GM19351 (cell line): ENCODE data around the gene CIAPIN1.
A peak's percentile ranks its signal among the peaks of the same experiment; 100 is the strongest.

Experiments used
- ATAC-seq: cut with Tn5 transposase; IDR thresholded peaks from one replicate; pipeline ENCODE4 v1.9.1; 2021; ENCODE audit warnings: mild to moderate bottlenecking, moderate library complexity; ENCODE audit not compliant: unreplicated experiment

CIAPIN1 gene

DNA sequence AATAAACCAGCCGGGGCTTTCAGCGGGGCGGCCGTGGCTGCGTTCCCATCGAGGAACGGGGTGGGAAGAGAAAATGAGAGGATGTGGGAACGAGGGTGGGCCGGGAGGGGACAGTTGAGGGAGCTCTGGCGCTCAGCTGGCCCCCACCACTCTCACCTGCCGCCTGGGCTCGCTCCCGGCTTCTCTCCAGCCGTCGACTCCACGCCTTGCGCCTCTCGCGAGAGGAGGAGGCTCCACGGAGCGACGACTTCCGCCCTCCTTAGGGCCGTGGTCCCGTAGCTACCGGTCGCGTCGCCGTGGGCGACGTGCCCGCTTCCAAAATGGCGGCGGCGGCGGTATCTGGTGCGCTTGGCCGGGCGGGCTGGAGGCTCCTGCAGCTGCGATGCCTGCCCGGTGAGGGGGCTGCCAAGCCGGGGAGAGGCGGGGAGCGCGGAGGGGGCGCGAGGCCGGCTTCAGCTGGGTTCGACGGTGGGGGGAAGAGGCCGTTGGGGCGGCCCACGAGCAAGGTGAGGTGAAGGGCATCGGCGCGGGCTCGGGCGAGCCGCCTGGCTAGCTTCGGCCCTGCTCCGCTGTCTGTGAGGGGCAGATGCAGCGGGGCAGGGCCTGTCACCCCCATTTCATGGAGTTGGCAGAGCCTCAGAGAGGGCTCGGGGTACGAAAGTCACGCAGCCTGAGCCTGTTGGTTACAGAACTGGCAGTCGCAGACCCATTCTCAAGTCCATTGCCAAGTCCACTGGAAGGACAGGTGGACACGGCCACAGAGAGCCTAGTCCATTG is at the start of gene CIAPIN1, which contains the start of gene COQ9:
Gene CIAPIN1 (minus strand): TSS at position 200 of the 777 bp plus-strand sequence. CDS start 6,457 bp downstream, outside the sequence.
Gene COQ9 (plus strand): TSS at position 294 of the 777 bp plus-strand sequence. CDS start 27 bp downstream, at position 321.
- ATAC-seq, result peak; percentile 99

DNA sequence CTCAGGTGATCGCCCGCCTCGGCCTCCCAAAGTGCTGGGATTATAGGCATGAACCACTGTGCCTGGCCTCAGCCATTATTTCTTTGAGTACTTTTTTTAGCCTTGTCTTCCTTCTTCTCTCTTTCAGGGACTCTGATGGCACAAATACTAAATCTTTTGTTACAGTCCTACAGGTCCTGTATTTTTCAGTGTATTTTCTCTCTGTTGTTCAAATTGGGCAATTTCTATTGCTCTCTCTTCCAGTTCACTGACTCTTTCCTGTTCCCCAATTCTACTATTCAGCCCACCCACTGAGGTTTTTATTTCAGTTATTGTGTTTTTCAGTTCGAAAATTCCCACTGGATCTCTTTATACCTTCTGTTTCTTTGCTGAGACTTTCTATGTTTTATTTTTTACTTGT is 46.6 kb upstream of the CIAPIN1 start:
- ATAC-seq, result no peak

DNA sequence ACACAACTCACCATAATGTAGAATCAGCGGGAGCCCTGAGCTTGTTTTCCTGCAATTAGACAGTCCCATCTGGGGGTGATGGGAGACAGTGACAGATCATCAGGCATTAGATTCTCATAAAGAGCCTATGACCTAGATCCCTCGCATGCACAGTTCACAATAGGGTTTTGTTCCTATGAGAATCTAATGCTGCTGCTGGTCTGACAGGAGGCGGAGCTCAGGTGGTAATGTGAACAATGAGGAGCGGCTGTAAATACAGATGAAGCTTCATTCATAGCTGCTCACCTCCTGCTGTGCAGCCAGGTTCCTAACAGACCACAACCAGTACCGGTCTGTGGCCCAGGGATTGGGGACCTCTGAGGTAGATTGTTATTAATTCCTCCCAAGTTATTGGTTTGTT is 42.0 kb upstream of the CIAPIN1 start:
- no peak for ATAC-seq

DNA sequence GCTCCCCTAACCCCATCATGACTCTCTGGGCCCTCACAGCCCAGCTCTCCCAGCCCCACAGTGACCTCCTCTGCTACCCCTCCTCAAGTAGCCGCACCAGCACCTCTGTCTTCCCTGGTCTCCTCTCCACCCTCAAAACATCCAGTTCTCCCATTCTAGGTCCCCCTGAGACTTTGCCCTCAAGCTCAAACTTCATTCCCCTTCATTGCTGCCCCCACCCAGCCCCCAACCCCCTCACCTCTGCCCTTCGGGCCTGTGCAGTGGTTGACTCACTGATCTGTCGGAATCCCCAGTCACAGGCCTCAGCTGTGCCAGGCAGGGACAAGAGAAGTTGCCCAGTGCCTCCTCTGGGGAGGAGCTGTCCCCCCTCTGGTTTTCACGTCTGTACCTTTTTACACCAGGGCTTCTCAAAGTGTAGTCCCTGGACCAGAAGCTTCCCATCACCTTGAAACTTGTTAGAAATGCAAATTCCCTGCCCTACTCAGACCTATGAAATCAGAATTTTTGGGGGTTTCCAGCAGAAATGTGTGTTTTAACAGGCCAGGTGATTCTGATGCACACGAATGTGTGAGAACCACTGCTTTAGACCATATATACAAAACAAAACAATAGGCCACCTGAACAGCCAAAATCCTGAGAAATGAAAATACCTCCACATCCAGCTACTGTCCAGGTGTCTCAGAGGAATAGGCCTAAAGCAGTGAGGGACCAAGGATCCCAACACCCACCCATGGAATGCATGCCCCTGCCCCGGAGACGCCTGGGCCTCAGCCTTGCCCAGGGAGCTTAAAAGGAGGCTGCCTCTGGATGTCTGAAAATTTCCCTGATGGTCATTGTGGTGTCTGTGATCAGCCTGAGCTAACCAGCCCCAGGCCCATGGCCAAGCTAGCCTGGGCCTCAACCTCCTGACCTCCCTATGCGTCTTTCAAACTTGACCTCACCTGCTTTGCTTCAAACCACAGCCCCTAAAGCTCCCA is 40.0 kb upstream of the CIAPIN1 start:
- ATAC-seq, result no peak

DNA sequence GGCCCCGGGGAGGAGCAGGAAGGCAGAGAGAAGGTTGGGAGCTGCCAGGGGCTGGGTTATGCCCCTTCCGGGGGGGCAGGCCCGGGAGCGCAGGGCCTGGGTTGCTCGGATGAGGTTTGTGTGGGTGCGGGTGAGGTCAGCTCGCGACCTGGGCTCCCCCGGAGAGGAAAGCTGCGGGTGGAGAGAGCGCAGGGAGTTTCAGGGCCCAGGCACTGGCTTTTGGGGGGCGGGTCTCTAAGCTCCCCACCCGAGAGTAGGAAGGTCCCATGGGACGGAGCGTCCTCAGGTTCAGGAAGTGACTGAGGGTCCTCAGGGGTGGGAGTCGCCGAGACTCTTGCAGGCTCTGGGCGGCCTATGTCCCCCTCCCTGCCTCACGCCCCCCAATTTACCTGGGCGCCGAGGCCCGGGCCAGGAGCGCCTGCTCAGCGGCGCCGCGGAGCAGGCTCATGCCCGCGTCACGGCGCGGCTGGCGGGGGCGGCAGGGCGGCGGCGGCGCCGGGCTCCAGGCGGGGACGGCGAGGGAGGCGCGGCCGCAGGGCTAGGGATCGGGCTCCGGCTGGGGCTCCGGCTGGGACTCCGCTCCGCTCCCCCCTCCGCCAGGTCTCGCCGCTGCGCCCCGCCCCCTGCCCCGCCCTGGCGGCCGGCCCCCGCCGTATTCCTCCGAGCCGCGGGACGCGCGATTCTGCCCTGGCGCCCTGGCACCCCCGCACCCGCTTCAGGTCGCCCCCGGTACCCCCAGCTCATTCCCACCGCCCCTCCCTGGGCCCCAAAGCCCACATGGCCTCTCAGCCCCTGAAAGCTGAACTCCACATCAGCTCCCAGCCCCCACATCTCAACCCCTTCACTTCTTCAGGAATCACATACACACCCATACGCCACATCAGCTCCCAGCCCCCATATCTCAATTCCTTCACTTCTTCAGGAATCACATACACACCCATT is 39.0 kb upstream of the CIAPIN1 start, which contains the start of gene DOK4:
Gene DOK4 (minus strand): TSS at position 578 of the 942 bp plus-strand sequence. CDS start 6,986 bp downstream, outside the sequence.
- peak; percentile 85 for ATAC-seq

DNA sequence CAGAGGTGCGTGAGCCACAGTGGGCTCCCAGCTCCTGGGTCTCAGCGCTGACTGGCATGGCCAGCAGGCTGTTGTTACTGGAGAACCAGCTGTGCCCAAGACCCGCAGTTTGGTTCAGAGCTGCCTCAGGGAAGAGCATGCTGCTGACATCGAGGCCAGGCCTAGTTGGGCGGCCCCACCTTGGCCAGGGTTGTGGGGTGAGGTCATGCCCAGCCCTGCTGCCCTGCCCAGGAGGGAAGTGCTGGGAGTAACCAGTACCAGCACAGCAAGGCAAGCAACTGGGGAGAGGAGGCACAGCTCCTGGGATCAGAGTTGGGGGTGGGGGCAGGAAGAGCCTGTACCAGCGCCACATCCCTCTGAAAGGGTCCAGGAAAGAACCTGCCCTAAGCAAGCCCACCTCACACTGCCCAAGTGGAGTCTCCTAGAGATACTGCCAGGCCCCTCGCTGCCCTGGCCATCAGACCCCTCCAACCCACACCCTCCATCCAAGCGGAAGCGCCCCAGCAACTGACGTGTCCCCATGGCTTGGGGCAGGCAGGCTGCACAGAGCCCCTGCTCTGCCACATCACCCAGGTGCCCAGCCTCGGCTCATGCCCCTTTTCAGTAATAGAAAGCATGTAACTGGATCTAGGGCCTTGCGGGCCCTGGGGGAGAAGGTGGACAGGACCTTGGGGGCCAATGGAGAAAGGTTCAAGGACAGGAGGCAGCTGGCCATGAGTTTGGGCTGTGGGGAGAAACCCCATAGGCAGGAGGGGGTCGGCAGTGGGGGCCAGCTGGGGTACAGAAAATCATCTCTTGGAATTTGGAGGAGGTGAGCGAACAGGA is 38.1 kb upstream of the CIAPIN1 start:
- ATAC-seq, result no peak

DNA sequence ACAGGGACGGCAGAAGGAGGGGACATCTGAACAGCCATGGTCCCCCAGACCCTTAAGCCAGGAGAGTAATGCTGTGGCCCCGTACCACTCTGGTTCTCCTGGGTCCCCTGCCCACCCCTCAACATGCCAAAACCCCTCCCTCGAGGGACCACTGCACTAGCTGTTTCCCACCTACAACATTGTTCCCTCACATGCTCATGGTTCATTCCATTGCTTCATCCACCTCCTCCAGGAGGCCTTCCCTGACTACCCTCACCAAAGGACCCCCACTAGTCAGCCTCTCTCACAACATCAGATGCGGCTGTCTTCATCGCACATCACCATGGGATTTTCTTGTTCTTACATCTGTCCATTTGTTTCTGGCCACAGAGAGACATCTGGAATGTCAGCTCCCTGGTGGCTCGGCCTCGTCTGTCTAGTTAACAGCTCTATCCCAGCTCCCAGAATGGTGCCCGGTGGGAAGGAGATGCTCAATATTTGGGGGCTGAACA is 37.4 kb upstream of the CIAPIN1 start:
- no peak for ATAC-seq

DNA sequence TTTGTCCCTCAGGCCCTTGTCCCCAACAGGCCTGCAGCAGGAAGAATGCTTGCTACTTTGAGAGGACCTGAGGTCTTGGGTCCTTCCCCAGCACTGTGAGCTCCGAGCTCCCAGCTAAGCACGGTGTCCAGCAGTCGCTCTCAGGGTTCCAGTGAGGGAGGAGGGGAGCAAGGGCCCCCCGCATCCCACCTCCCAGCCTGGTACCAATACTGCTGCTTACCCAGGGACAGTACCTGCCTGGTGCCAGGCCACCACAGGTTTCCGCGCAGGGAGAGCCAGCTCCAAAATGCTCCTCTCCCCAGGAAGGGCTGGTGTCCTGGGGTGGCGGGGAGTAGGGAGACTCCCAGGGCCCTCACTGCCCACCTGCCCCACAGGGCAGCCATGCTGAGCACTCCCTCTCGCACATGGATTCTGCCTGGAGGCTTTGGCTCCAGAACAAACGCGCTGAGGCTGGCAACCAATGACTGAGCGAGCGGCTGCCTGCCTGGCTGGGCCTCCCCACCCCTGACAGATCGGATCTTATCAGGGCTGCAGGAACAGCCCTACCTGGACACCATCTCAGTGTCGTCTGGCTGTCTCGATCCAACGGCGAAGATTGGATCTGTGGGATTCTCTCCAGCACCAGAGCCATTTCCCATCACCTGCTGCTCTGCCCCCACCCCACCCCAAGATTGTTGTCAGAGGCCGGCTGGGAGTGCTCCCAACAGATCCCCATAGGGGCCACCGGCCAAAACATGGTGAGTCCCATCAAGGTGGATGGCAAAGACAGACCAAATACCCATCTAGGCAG is 36.7 kb upstream of the CIAPIN1 start:
- no peak for ATAC-seq

DNA sequence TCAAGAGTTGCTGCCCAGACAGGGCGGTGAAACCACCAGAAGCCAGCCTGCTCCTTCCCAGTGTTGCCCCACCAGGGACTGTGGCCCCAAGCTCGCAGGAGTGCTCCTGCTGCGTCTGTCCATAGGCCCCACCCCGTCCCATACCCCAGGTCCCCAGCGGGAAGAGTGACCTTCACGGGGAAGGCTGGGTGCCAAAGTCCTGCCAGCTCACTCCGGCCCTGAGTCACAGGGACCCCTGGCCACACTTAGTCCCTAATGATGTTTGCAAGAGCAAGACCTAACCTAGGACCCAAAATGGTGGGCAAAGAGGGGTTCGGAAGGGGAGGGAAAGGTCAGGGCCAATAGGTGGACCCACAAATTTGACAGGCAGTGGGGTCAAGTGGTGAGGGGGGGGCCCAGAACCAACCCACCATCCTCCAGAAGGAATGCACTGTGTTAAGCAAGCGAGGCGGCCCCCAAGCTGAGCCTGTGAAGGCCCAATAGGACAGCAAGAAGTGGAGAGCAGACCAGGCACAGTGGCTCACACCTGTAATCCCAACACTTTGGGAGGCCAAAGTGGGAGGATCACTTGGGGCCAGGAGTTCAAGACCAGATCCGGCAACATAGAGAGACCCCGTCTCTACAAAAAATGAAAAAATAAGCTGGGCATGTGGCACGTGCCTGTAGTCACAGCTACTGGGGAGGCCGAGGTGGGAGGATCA is 35.8 kb upstream of the CIAPIN1 start:
- no peak for ATAC-seq

DNA sequence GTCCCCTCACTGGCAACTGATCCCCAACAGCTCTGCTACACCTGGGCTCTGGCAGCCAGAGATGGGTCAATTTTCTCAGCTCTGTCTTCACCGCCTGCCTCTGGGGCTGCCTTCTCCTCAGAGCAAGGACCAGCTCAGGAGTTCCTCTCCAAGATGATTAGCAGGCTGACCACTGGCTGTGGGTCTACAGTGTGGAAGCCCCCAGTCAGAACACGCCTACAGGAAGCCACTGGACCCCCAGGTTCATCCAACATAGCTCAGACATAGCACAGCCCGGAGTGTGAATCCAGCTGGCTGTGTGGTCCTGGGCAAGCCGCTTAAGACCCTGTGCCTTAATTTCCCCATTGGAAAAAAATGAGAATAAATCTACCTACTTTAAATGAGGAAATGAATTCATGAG is 34.2 kb upstream of the CIAPIN1 start:
- no peak for ATAC-seq

DNA sequence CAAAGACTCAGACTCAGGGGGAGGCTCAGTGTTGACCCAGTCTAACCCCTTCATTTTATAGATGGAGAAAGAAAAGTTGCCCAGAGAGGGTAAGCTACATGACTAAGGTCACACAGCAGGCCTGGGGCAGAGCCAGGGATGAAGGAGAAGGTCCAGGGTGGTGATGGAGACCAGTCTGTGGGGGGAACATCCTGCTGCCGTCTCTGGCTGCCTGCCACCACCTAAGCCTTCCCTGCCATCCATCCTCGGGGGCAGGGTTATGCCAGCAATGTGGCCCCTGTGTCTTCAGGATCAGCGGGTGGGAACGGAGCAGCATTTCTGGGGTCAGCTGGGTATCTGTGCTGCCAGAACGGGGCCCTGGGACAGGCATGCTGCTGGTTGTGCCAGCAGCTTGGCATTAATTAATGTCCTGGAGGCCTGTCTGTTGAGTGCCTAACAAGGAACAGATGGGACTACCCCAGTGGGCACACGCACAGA is 33.6 kb upstream of the CIAPIN1 start:
- no peak for ATAC-seq

DNA sequence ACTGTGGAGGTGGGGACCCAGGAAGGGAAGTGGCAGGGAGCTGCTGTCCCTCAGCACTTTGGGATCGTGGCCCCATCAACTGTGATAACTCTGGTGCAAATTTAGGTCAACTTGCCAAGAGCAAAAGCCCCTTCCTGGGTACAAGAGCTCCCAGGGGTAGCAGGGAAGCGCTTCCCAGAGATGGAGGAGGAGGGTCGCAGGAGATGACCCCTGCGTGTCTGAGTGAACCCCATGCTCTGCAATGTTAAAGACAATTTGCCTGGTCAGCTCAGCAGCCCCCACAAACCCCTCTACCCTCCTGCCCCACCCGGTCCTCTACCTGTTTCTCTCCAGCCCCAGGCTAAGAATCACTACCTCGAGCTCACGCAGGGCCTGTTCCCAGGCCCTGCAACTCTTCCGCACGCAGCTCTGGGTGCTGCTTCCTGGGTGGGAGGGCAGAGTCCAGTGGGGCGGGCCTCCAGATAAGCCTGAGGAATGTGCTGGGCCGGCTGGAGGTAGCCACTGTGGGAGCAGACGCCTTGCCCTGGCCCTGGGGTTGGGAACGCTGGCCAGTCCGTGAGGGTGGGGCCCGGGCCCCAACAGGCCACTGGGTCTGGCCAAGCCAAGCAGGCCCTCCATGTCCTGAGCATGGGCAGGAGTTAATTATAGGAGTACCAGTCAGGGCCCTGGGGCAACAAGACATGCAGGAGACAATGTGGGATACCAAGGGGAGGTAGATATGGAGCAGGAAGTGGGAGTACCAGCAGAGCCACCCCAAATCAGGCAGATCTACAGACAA is 33.0 kb upstream of the CIAPIN1 start:
- no peak for ATAC-seq

DNA sequence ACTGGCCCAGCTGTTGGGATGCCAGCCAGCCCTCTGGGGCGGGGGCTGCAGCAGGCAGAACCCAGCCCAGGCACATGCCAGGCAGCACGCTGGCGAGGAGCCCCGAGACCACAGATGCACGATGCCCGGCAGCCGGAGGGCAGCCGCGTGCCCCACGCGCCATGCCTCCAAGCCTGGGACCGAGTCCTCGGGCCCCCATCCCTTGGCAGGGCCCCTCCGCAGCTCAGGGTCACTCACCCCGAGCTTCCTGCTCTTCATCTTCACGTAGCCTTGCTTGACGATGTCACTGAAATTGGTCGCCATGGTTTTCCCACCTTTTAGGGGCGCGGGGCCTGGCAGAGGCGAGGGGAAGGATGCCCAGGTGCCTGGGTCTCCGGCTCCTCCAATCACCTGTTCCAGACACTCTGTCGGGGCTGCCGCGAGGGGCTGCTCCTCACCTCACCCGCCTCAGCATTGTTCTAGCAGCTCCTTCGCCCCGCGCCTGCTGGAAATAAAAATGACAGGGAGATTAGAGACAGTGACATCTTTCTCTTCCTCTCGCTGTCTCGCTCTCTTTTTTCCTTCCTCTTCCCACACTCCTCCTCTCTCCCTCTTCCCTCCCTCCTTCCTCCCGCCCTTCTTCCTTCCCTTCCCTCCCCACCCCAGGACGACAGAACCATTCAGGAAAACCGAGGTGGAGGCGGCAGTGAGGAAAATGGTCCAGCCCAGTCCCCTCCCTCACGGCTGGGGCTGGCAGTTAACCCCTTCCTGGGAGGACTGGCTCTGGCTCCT is 32.2 kb upstream of the CIAPIN1 start:
- no peak for ATAC-seq

DNA sequence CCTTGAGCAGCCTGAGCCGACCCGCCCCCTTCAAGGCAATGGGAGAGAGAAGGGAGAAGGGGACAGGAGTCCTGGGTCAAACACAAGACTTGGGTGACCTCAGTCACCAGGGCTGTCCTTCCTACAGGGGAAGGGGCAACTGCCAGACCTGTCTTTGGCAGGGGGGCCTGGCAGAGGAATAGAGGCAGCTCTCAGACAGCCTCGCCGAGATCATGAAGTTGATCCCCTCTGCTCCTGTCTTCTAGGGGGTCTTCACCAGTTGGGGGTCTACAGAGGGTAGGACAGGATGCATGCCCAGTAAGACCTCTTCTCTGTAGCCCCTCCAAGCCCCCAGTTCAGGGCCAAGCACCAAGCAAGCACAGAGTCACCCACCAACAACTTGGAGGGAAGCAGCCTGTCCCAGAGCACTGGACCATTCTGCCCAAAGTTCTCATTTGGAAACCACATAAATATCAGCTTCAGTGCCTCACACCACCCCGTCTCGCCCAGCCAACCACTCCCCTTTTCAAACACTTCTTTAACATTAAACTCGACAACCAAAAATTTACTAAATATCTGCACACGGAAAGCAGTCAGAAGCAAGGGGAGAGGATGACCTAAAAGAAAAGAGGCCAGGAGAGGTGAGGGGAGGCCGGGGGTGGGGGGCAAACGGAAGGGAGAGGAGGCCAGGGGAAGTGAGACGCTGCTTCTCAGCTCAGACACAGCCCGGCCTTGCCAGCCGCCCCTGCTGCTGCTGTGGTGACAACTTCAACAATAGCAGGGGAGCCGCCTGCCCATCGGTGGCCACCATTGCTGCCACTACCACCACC is 31.4 kb upstream of the CIAPIN1 start:
- no peak for ATAC-seq

DNA sequence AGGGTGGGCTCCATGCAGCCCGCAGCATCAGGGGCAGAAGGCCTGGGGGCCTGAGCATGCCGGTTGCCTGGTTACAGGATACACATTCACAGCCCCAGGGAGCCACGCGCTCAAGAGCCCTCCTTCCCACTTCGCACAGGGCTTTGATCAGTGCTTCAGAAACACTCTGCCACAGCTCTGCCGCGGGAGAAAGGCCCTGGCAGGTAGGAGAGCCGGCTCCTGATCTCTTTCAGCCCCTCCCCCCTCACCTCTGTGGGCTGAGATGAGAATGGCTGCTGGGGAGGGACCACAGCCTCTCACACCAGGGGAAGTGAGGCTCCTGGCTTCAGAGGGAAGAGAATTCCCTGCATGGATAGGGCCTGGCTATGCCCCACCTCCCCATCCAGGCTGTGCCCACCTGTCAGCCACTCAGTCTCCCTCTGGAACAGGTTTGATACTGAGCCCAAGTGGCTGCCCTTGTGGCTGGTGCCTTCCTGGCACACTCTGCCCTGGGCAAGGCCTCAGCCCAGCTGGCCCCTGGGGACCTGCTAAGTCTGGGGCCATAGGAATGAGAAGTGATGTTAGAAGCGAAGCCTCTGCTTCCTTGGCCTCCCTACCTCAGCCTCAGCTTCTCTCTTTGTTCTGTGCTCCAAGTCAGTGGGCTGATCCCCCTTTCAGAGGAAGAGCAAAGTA is 30.5 kb upstream of the CIAPIN1 start:
- ATAC-seq, result no peak
